ENCODE results near the gene PLCZ1.

- TF ChIP-seq MAX (CRISPR knock-in tag; IDR thresholded peaks at IDR 0.05), result no peak
- no peak for TF ChIP-seq RNF2 (IDR thresholded peaks at IDR 0.05)
These were observed 97.4 kb downstream of the PLCZ1 start for GRCh38 chr12:18640321-18640955.
